ENCODE results near the gene TLR10.

DNA sequence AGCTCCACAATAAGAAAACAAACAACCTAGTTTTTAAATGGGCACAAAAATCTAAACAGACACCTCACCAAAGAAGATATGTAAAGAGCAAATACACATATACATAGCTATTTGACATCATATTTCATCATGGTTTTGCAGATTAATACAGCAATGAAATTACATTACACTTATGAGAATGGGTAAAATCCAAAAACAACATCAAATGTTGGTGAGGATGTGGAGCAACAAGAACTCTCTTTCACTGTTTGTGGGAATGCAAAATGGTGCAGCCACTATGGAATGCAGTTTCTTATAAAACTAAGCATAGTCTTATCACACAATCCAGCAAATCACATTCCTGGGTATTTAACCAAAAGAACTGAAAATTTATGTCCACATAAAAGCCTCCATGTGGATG is 48.9 kb upstream of the TLR10 start:
- TF ChIP-seq, protein P1, sequence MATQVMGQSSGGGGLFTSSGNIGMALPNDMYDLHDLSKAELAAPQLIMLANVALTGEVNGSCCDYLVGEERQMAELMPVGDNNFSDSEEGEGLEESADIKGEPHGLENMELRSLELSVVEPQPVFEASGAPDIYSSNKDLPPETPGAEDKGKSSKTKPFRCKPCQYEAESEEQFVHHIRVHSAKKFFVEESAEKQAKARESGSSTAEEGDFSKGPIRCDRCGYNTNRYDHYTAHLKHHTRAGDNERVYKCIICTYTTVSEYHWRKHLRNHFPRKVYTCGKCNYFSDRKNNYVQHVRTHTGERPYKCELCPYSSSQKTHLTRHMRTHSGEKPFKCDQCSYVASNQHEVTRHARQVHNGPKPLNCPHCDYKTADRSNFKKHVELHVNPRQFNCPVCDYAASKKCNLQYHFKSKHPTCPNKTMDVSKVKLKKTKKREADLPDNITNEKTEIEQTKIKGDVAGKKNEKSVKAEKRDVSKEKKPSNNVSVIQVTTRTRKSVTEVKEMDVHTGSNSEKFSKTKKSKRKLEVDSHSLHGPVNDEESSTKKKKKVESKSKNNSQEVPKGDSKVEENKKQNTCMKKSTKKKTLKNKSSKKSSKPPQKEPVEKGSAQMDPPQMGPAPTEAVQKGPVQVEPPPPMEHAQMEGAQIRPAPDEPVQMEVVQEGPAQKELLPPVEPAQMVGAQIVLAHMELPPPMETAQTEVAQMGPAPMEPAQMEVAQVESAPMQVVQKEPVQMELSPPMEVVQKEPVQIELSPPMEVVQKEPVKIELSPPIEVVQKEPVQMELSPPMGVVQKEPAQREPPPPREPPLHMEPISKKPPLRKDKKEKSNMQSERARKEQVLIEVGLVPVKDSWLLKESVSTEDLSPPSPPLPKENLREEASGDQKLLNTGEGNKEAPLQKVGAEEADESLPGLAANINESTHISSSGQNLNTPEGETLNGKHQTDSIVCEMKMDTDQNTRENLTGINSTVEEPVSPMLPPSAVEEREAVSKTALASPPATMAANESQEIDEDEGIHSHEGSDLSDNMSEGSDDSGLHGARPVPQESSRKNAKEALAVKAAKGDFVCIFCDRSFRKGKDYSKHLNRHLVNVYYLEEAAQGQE (IDR thresholded peaks at IDR 0.05), result no peak
- TF ChIP-seq JUNB (IDR thresholded peaks at IDR 0.05) (no peak), HOXA7 (CRISPR knock-in tag; IDR thresholded peaks at IDR 0.05) (no peak), USF2 (IDR thresholded peaks at IDR 0.05) (no peak), MAX (IDR thresholded peaks at IDR 0.05) (no peak), PHF8 (IDR thresholded peaks at IDR 0.05; ENCODE audit: borderline replicate concordance, low read depth) (no peak), RAD21 (conservative IDR thresholded peaks at IDR 0.05 in 1 of 2, IDR thresholded peaks at IDR 0.05 in 1 of 2) (no peak), MAZ (IDR thresholded peaks at IDR 0.05; ENCODE audit: borderline replicate concordance, low read depth, low read length) (no peak), JUN (IDR thresholded peaks at IDR 0.05) (no peak), HMGXB4 (CRISPR knock-in tag; IDR thresholded peaks at IDR 0.05; ENCODE audit: borderline replicate concordance) (no peak), NR3C1 (IDR thresholded peaks at IDR 0.05) (no peak), MAFK (IDR thresholded peaks at IDR 0.05; ENCODE audit: partially characterized antibody) (no peak)
- TF ChIP-seq, protein P2, sequence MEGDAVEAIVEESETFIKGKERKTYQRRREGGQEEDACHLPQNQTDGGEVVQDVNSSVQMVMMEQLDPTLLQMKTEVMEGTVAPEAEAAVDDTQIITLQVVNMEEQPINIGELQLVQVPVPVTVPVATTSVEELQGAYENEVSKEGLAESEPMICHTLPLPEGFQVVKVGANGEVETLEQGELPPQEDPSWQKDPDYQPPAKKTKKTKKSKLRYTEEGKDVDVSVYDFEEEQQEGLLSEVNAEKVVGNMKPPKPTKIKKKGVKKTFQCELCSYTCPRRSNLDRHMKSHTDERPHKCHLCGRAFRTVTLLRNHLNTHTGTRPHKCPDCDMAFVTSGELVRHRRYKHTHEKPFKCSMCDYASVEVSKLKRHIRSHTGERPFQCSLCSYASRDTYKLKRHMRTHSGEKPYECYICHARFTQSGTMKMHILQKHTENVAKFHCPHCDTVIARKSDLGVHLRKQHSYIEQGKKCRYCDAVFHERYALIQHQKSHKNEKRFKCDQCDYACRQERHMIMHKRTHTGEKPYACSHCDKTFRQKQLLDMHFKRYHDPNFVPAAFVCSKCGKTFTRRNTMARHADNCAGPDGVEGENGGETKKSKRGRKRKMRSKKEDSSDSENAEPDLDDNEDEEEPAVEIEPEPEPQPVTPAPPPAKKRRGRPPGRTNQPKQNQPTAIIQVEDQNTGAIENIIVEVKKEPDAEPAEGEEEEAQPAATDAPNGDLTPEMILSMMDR (IDR thresholded peaks at IDR 0.05), result no peak
- TF ChIP-seq, protein P3, sequence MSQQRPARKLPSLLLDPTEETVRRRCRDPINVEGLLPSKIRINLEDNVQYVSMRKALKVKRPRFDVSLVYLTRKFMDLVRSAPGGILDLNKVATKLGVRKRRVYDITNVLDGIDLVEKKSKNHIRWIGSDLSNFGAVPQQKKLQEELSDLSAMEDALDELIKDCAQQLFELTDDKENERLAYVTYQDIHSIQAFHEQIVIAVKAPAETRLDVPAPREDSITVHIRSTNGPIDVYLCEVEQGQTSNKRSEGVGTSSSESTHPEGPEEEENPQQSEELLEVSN (IDR thresholded peaks at IDR 0.05; ENCODE audit: borderline replicate concordance, low read depth), result no peak

All from A549 (cell line).